ENCODE data around the gene SSR2.

Gene SSR2

DNA sequence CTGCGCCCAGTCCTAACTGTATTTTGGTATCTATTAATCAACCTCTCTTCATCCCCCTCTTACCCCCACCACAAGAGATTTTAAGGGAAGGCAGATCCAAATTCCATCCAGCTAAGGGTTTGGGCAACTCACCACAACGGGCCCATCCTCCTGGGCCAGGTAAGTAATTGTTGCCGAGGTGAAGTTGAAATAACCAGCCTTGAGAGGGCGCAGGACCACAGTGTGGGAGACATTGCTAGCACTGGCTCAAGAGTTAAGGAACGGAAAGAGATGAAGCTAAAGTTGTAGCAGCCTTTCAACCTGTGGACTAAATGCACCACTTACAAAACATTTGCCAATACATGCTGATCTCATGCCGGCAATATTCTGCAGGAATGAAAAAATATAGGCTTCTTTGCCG, 5.9 kb downstream of the SSR2 start:
- no peak overlapping the region for H3K27ac ChIP-seq (ENCODE audit: low read depth, low read length)
- peaks cover 8% of the 10 kb centered on the region; the same call in 1 of the 2 replicates for H3K36me3 ChIP-seq (ENCODE audit: low read length)
- no peak for TF ChIP-seq EZH2phosphoT487 (conservative IDR thresholded peaks at IDR 0.05; ENCODE audit: low read length)
- TF ChIP-seq, protein P1, sequence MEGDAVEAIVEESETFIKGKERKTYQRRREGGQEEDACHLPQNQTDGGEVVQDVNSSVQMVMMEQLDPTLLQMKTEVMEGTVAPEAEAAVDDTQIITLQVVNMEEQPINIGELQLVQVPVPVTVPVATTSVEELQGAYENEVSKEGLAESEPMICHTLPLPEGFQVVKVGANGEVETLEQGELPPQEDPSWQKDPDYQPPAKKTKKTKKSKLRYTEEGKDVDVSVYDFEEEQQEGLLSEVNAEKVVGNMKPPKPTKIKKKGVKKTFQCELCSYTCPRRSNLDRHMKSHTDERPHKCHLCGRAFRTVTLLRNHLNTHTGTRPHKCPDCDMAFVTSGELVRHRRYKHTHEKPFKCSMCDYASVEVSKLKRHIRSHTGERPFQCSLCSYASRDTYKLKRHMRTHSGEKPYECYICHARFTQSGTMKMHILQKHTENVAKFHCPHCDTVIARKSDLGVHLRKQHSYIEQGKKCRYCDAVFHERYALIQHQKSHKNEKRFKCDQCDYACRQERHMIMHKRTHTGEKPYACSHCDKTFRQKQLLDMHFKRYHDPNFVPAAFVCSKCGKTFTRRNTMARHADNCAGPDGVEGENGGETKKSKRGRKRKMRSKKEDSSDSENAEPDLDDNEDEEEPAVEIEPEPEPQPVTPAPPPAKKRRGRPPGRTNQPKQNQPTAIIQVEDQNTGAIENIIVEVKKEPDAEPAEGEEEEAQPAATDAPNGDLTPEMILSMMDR (IDR thresholded peaks at IDR 0.05; ENCODE audit: insufficient read depth, low read length, poor library complexity, severe bottlenecking): no peak
- no peak overlapping the region for H3K9ac ChIP-seq (ENCODE audit: low read length)
- no peak overlapping the region for H3K4me2 ChIP-seq (ENCODE audit: low read depth, low read length, poor library complexity, severe bottlenecking)
- H2AFZ ChIP-seq (ENCODE audit: low read depth, low read length, severe bottlenecking): no peak overlapping the region
- no peak overlapping the region for H3K4me3 ChIP-seq (ENCODE audit: insufficient read depth, low read length, poor library complexity, severe bottlenecking)
- H3K27me3 ChIP-seq (ENCODE audit: low read length): no peaks in the 10 kb centered on the region
- H3K9me3 ChIP-seq (ENCODE audit: insufficient read depth, low read length): no peaks in the 10 kb centered on the region
- peaks cover 6% of the 10 kb centered on the region for H3K79me2 ChIP-seq (ENCODE audit: insufficient read depth, low read length)
- no peaks in the 10 kb centered on the region for H3K9me2 ChIP-seq (replicated peaks; ENCODE audit: insufficient read depth, low read length)
- 0 out of 2 replicates have a peak, but pooled peaks cover 3% of the 10 kb centered on the region for H4K20me1 ChIP-seq (ENCODE audit: low read depth, low read length)
- H3F3A ChIP-seq (ENCODE audit: insufficient read depth): peaks cover 7% of the 10 kb centered on the region; the same call in 1 of the 2 replicates

DNA sequence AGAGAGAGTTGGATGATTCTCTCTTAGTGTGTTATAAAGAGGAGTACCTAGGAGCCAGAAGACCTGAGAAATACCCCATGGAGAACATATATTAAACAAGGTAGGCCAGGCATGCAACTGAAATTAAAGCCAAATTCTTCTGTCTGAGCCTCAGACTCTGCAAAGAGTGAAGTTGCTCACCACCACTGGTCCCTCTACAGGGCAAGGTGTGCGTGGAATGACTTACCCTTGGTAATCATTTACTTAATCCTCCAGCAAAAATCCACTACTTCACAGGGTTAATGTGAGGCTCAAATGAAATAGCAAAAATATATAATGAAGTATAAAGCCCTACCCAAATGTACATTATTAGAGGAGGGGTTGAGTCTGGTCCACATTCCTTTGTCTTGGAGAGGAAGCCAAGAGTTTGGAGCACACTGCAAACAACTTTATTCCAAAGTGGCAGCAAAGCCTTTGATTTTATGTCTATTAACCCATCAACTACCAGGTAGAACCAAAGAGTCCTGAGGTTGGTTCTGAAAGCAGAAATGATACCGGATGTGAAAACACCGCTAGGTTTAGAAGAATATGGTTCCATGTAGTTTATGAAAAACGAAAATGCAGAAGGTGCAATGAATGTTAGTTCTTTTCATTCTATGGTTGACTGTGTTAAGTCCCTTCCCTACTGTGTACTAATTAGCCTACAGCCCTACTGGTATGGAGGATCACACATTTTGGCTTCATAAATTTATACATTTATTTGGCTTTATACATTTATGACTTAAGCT, 8.5 kb downstream of the SSR2 start:
- Histone ChIP-seq H3K27me3 (ENCODE audit: low read length) (no peaks in the 10 kb centered on the region), H4K20me1 (ENCODE audit: low read depth, low read length) (0 out of 2 replicates have a peak, but pooled peaks cover 3% of the 10 kb centered on the region), H2AFZ (ENCODE audit: low read depth, low read length, severe bottlenecking) (no peak overlapping the region), H3K27ac (ENCODE audit: low read depth, low read length) (no peak overlapping the region), H3K36me3 (ENCODE audit: low read length) (peaks cover 8% of the 10 kb centered on the region; the same call in 1 of the 2 replicates), H3K4me2 (ENCODE audit: low read depth, low read length, poor library complexity, severe bottlenecking) (no peak overlapping the region), H3K79me2 (ENCODE audit: insufficient read depth, low read length) (no peaks in the 10 kb centered on the region), H3K9ac (ENCODE audit: low read length) (no peak overlapping the region), H3F3A (ENCODE audit: insufficient read depth) (peaks cover 7% of the 10 kb centered on the region; the same call in 1 of the 2 replicates), H3K9me3 (ENCODE audit: insufficient read depth, low read length) (no peaks in the 10 kb centered on the region), H3K4me3 (ENCODE audit: insufficient read depth, low read length, poor library complexity, severe bottlenecking) (no peak overlapping the region), H3K9me2 (replicated peaks; ENCODE audit: insufficient read depth, low read length) (no peaks in the 10 kb centered on the region)
- no peak for TF ChIP-seq EZH2phosphoT487 (conservative IDR thresholded peaks at IDR 0.05; ENCODE audit: low read length)
- TF ChIP-seq, protein P1 (IDR thresholded peaks at IDR 0.05; ENCODE audit: insufficient read depth, low read length, poor library complexity, severe bottlenecking): no peak

DNA sequence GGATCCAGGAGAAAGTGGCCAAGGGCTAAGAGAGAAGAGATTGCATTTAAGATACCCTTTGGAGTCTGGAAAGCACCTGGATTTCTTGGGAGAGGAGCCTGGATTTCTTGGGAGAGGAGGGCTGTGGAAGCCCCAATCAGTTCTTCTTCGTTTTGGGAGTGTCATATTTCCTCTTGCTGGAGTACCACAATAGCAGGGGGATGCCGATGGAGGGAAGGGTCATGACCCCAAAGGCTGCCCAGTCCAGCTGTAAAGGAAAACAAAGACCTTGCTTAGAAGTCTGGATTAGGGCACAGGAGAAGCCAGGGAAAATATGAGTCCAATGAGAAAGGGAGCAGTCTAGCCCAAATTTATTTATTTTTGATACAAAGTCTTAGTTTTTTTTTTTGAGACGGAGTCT, 11.3 kb downstream of the SSR2 start:
- H3K9me3 ChIP-seq (ENCODE audit: insufficient read depth, low read length): no peaks in the 10 kb centered on the region
- peaks cover 3% of the 10 kb centered on the region; the same call in 1 of the 2 replicates for H3K36me3 ChIP-seq (ENCODE audit: low read length)
- 0 out of 2 replicates have a peak, but pooled peaks cover 3% of the 10 kb centered on the region for H4K20me1 ChIP-seq (ENCODE audit: low read depth, low read length)
- H3K27me3 ChIP-seq (ENCODE audit: low read length): no peaks in the 10 kb centered on the region
- no peak overlapping the region for H3K4me2 ChIP-seq (ENCODE audit: low read depth, low read length, poor library complexity, severe bottlenecking)
- H3K9me2 ChIP-seq (replicated peaks; ENCODE audit: insufficient read depth, low read length): no peaks in the 10 kb centered on the region
- no peak overlapping the region for H3K4me3 ChIP-seq (ENCODE audit: insufficient read depth, low read length, poor library complexity, severe bottlenecking)
- H2AFZ ChIP-seq (ENCODE audit: low read depth, low read length, severe bottlenecking): no peak overlapping the region
- no peaks in the 10 kb centered on the region for H3K79me2 ChIP-seq (ENCODE audit: insufficient read depth, low read length)
- no peak overlapping the region for H3K27ac ChIP-seq (ENCODE audit: low read depth, low read length)
- H3F3A ChIP-seq (ENCODE audit: insufficient read depth): 0 out of 2 replicates have a peak, but pooled peaks cover 5% of the 10 kb centered on the region
- no peak overlapping the region for H3K9ac ChIP-seq (ENCODE audit: low read length)
- no peak for TF ChIP-seq EZH2phosphoT487 (conservative IDR thresholded peaks at IDR 0.05; ENCODE audit: low read length)
- TF ChIP-seq, protein P1 (IDR thresholded peaks at IDR 0.05; ENCODE audit: insufficient read depth, low read length, poor library complexity, severe bottlenecking): no peak
